ENCODE results near the gene PLEKHM3.
"Not testable (repeated sequence)": the region's sequence is repeated elsewhere in the genome, so short reads cannot be mapped to it uniquely, and the experiment has no call there.

Gene PLEKHM3

GRCh38 chr2:207813221-207813916 is 212.0 kb downstream of the PLEKHM3 start:
- H3K36me3 ChIP-seq: no peaks in the 10 kb centered on the region
- TF ChIP-seq CTCF (IDR thresholded peaks at IDR 0.05; ENCODE audit: low read depth, low read length): no peak
- no peak overlapping the region for H3K4me3 ChIP-seq (ENCODE audit: low read depth, low read length)
- no peaks in the 10 kb centered on the region for H3K9me3 ChIP-seq (ENCODE audit: severe bottlenecking)
- DNase-seq: no peak
- no peak overlapping the region for H3K27ac ChIP-seq
- H3K27me3 ChIP-seq (ENCODE audit: insufficient read depth, low read depth, severe bottlenecking): no peaks in the 10 kb centered on the region

GRCh38 chr2:207812726-207813080 is 212.6 kb downstream of the PLEKHM3 start:
- TF ChIP-seq CTCF (IDR thresholded peaks at IDR 0.05; ENCODE audit: low read depth, low read length): no peak
- no peaks in the 10 kb centered on the region for H3K27me3 ChIP-seq (ENCODE audit: insufficient read depth, low read depth, severe bottlenecking)

GRCh38 chr2:207812058-207812725 is 213.1 kb downstream of the PLEKHM3 start:
- H3K4me3 ChIP-seq (ENCODE audit: low read depth, low read length): no peak overlapping the region
- H3K36me3 ChIP-seq: no peaks in the 10 kb centered on the region
- no peak for TF ChIP-seq CTCF (IDR thresholded peaks at IDR 0.05; ENCODE audit: low read depth, low read length)
- no peak overlapping the region for H3K27ac ChIP-seq
- no peak for DNase-seq
- no peaks in the 10 kb centered on the region for H3K9me3 ChIP-seq (ENCODE audit: severe bottlenecking)
- H3K27me3 ChIP-seq (ENCODE audit: insufficient read depth, low read depth, severe bottlenecking): no peaks in the 10 kb centered on the region

More at GRCh38 chr2:207812726-207813080, 212.6 kb downstream of the PLEKHM3 start:
- Histone ChIP-seq H3K9me3 (ENCODE audit: severe bottlenecking) (no peaks in the 10 kb centered on the region), H3K36me3 (no peaks in the 10 kb centered on the region), H3K27ac (no peak overlapping the region), H3K4me3 (ENCODE audit: low read depth, low read length) (no peak overlapping the region)
- DNase-seq: no peak

GRCh38 chr2:207811658-207812057 is 213.7 kb downstream of the PLEKHM3 start:
- DNase-seq; H3K9me3 ChIP-seq (ENCODE audit: severe bottlenecking); H3K27me3 ChIP-seq (ENCODE audit: insufficient read depth, low read depth, severe bottlenecking); H3K36me3 ChIP-seq; H3K4me3 ChIP-seq (ENCODE audit: low read depth, low read length); H3K27ac ChIP-seq: not testable (repeated sequence)

GRCh38 chr2:207810200-207810788 is 215.0 kb downstream of the PLEKHM3 start:
- no peak overlapping the region for H3K4me3 ChIP-seq (ENCODE audit: low read depth, low read length)
- H3K9me3 ChIP-seq (ENCODE audit: severe bottlenecking): no peaks in the 10 kb centered on the region
- no peak for TF ChIP-seq CTCF (IDR thresholded peaks at IDR 0.05; ENCODE audit: low read depth, low read length)
- no peak overlapping the region for H3K27ac ChIP-seq
- H3K27me3 ChIP-seq (ENCODE audit: insufficient read depth, low read depth, severe bottlenecking): no peaks in the 10 kb centered on the region
- no peaks in the 10 kb centered on the region for H3K36me3 ChIP-seq
- DNase-seq: no peak

GRCh38 chr2:207808119-207808518 is 217.2 kb downstream of the PLEKHM3 start:
- no peaks in the 10 kb centered on the region for H3K9me3 ChIP-seq (ENCODE audit: severe bottlenecking)
- H3K27ac ChIP-seq: no peak overlapping the region
- TF ChIP-seq CTCF (IDR thresholded peaks at IDR 0.05; ENCODE audit: low read depth, low read length): no peak
- no peaks in the 10 kb centered on the region for H3K27me3 ChIP-seq (ENCODE audit: insufficient read depth, low read depth, severe bottlenecking)
- no peak overlapping the region for H3K4me3 ChIP-seq (ENCODE audit: low read depth, low read length)
- no peaks in the 10 kb centered on the region for H3K36me3 ChIP-seq
- no peak for DNase-seq
